CD4-positive, alpha-beta memory T cell (primary cell): ENCODE data around the gene GNAI3. TPM values are rescaled to one million over a fixed set of nuclear protein-coding genes. Genes with fewer than 3 reads are reported as not detected.

Experiments
- CTCF ChIA-PET: fragments of 350-600 bp; sonication (Branson Sonifier 250); formaldehyde crosslinking; loops from one replicate; lab custom pipeline; 2021; ENCODE audit warnings: inconsistent platforms; ENCODE audit not compliant: partially characterized antibody; lab: Charles Lee
- POLR2A ChIA-PET: fragments of 350-600 bp; sonication (Branson Sonifier 250); formaldehyde crosslinking; loops from one replicate; lab custom pipeline; 2021; ENCODE audit not compliant: partially characterized antibody; lab: Charles Lee
- DNase-seq, 5 donors: peaks; one replicate each; pipeline versions ENCODE4 v3.0.0 to v3.0.0-alpha.2; 2020 to 2022; ENCODE audit warnings: mixed read lengths in 1 of 5
- H3K27ac ChIP-seq: one replicate; pipeline ENCODE4 v1.7.0; 2013; ENCODE audit warnings: low read depth, low read length
- H3K27me3 ChIP-seq: 2 replicates; pipeline ENCODE4 v1.7.0; 2013; ENCODE audit warnings: mild to moderate bottlenecking, low read length, moderate library complexity; ENCODE audit not compliant: insufficient read depth
- H3K36me3 ChIP-seq: 2 replicates; pipeline ENCODE4 v1.7.0; 2013; ENCODE audit warnings: mild to moderate bottlenecking, low read length, moderate library complexity; ENCODE audit not compliant: insufficient read depth
- H3K4me1 ChIP-seq: 2 replicates; pipeline ENCODE4 v1.7.0; 2013; ENCODE audit warnings: mild to moderate bottlenecking, low read length, moderate library complexity; ENCODE audit not compliant: insufficient read depth
- H3K4me3 ChIP-seq, 2 donors: one replicate each; pipeline ENCODE4 v1.7.0; 2013; ENCODE audit warnings: low read length in 2 of 2, mild to moderate bottlenecking in 1 of 2
- H3K9me3 ChIP-seq, 2 donors: one replicate each; pipeline ENCODE4 v1.7.0; 2013; ENCODE audit warnings: low read length in 2 of 2, control low read depth in 1 of 2; ENCODE audit not compliant: control insufficient read depth in 1 of 2
- H3K27ac Mint-ChIP-seq, 7 donors: one replicate each; pipeline ENCODE4 v1.8.0; 2020 to 2021; ENCODE audit warnings: mixed read lengths in 7 of 7, mild to moderate bottlenecking in 6 of 7, inconsistent platforms in 3 of 7, moderate library complexity in 3 of 7
- H3K27me3 Mint-ChIP-seq, 2 donors: one replicate each; pipeline ENCODE4 v1.8.0; 2020 to 2021; ENCODE audit warnings: mixed read lengths in 2 of 2
- H3K36me3 Mint-ChIP-seq, 2 donors: one replicate each; pipeline ENCODE4 v1.8.0; 2020 to 2021; ENCODE audit warnings: mixed read lengths in 2 of 2, inconsistent platforms in 1 of 2, mild to moderate bottlenecking in 1 of 2
- H3K4me1 Mint-ChIP-seq, 4 donors: one replicate each; pipeline ENCODE4 v1.8.0; 2020 to 2021; ENCODE audit warnings: mixed read lengths in 4 of 4, mild to moderate bottlenecking in 1 of 4
- H3K4me3 Mint-ChIP-seq, 8 donors: one replicate each; pipeline ENCODE4 v1.8.0; 2020 to 2021; ENCODE audit warnings: mixed read lengths in 8 of 8, mild to moderate bottlenecking in 7 of 8, moderate library complexity in 6 of 8, inconsistent platforms in 3 of 8
- H3K9me3 Mint-ChIP-seq, 8 donors: one replicate each; pipeline ENCODE4 v1.8.0; 2020 to 2021; ENCODE audit warnings: mixed read lengths in 8 of 8, mild to moderate bottlenecking in 5 of 8, inconsistent platforms in 3 of 8, moderate library complexity in 1 of 8
- intact Hi-C: fragments of 100-400 bp; cut with micrococcal nuclease; formaldehyde crosslinking; loops from one replicate; pipeline ENCODE4 v1.15.1; 2023
- polyA plus RNA-seq, 2 donors: library from polyadenylated mRNA; unstranded; fragments of 300-500 nt; fragmentation: Illumina TruSeq; gene quantifications; one replicate each; pipeline ENCODE4 v1.2.3, GENCODE V29; 2021
- total RNA-seq, 2 experiments: library from RNA; stranded (reverse); gene quantifications; one replicate each; pipeline ENCODE4 v1.2.3, GENCODE V29; 2021

GNAI3 gene
- total and polyA plus RNA-seq, 4 experiments from 2014 or later = 7.7 to 11.6 (median 8.9) TPM

DNA sequence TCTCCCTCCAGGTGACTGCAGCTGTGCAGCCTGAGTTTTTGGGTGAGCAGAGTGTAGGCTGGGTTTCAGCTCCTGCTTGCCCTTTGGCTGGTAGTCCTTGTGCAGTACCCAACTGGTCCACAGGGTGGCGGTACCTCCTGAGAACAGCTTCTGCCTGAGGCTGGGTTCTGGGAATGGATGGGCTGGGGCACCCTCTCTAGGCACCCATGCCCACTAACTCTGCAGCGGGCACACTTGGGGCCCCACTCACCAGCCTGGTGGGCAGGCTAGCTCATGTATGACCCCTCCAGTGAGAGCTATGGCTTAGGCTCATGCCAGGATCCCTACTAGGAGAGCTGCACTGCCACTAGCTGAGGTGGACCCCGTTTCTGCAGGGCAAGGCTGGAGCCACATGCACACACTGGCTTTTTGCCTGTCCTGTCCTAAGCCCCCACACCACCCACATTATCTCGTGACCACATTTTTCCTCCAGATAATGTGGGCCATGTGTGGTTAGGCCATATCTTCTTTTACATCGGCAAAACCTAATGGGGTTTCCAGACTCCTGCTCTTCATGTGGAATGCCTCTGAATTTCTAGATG is 92.0 kb downstream of the GNAI3 start:
- POLR2A ChIA-PET = interaction anchor here (0.6 to 6.0 kb wide), 12 partner anchors 15 to 394 kb away, joined by 3 to 41 read pairs (median 4); partner anchors contain the start of genes AHCYL1, AMPD2, GNAI3 and GNAT2
- Histone ChIP-seq H3K36me3 (no peaks in the 10 kb centered on the region), H3K4me3 (no peak overlapping the region), H3K27me3 (no peaks in the 10 kb centered on the region), H3K4me1 (peaks cover 17% of the 10 kb centered on the region), H3K27ac (no peak overlapping the region), H3K9me3 (no peaks in the 10 kb centered on the region)
- Mint-ChIP-seq H3K9me3 (no peaks in the 10 kb centered on the region), H3K27me3 (peaks cover 2% of the 10 kb centered on the region in 2 donors), H3K36me3 (no peaks in the 10 kb centered on the region), H3K4me1 (peaks cover 4 to 19% (median 11%) of the 10 kb centered on the region in 4 donors), H3K4me3 (peak overlapping the region in 1 of 8 donors; percentile 3), H3K27ac (peak overlapping the region in 4 of 7 donors; percentile 8 to 66 (median 59))
- CTCF ChIA-PET = interaction anchor here (0.7 to 20.3 kb wide), 69 partner anchors 9 to 406 kb away, joined by 3 to 394 read pairs (median 4); partner anchors contain the start of genes AHCYL1, AMPD2, CYB561D1 and GNAI3
- intact Hi-C loops = loop anchor here (1.0 to 5.0 kb wide), 3 partner anchors 94 to 822 kb away; partner anchors contain the start of gene CSF1
- DNase-seq = peak; percentile 77 to 85 (median 79)

DNA sequence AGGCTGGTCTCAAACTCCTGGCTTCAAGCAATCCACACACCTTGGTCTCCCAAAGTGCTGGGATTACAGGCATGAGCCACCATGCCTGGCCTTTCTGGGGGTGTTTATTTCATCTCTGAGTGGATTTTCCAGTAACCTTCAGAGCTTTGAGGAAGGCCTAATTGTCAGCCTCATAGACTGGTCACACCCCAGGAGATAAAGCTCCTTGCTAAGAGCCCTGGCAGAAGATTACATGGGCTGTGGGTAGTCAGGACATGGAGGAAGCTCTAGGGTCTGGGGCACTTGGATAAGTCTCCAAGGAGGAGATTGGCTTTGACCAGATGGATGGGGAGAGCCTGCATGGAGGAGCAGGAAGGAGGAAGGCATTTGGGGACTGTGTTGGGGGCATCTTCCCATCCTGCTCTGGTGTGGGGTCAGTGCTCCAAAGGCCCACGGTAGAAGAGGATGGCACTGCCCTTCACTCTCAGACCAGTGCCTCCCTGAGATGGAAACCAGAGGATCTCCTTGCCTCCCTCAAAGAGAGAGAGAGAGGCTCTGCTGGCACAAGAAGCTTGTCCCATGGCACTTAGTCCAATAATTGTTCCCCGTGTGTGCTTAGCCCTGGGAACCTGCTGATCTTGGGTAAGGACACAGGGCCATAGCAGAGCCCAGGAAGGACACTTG is 92.8 kb downstream of the GNAI3 start:
- DNase-seq = peak in 1 of 5 donors; percentile 30
- CTCF ChIA-PET = interaction anchor here (0.7 to 20.3 kb wide), 45 partner anchors 8 to 405 kb away, joined by 3 to 394 read pairs (median 7); partner anchors contain the start of genes AHCYL1, AMPD2, CYB561D1 and GNAI3

DNA sequence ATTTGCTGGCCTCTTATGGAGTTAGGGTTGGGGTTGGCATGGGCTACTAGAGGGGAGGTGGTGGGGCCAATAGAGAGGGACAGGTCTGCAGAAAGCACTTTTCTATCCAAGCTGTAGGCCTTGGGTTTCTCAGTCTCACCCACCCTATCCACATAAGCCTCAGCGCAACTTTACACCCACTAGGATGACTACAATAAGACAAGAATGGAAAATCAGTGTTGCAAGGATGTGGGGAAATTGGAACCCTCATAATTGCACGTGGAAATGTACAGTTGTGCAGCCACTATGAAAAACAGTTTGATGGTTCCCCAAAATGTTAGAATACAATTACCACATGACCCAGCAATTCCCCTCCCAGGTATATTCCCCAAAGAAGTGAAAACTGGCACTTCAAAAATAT is 93.4 kb downstream of the GNAI3 start:
- Mint-ChIP-seq H3K36me3 (no peaks in the 10 kb centered on the region), H3K4me1 (peaks cover 4 to 14% (median 8%) of the 10 kb centered on the region in 4 donors), H3K27ac (no peak overlapping the region), H3K27me3 (peaks cover 2% of the 10 kb centered on the region in 2 donors), H3K4me3 (no peak overlapping the region), H3K9me3 (no peaks in the 10 kb centered on the region)
- CTCF ChIA-PET = interaction anchor here (1.2 to 20.3 kb wide), 16 partner anchors 7 to 343 kb away, joined by 3 to 394 read pairs (median 22); partner anchors contain the start of genes AHCYL1, AMPD2, GNAI3 and GNAT2
- POLR2A ChIA-PET = no interaction called here
- Histone ChIP-seq H3K27me3 (no peaks in the 10 kb centered on the region), H3K4me3 (no peak overlapping the region), H3K36me3 (no peaks in the 10 kb centered on the region), H3K4me1 (peaks cover 14% of the 10 kb centered on the region), H3K27ac (no peak overlapping the region), H3K9me3 (no peaks in the 10 kb centered on the region)
- no peak for DNase-seq
- intact Hi-C loops = loop anchor here (5.0 kb wide), 2 partner anchors 270 to 820 kb away; partner anchors contain the start of gene CSF1

More for the DNA sequence above, 92.8 kb downstream of the GNAI3 start:
- Mint-ChIP-seq H3K4me1 (peaks cover 4 to 14% (median 8%) of the 10 kb centered on the region in 4 donors), H3K27ac (no peak overlapping the region), H3K27me3 (peaks cover 2% of the 10 kb centered on the region in 2 donors), H3K4me3 (no peak overlapping the region), H3K9me3 (no peaks in the 10 kb centered on the region), H3K36me3 (no peaks in the 10 kb centered on the region)
- POLR2A ChIA-PET = interaction anchor here (0.7 to 6.0 kb wide), 9 partner anchors 14 to 343 kb away, joined by 3 to 41 read pairs (median 7); partner anchors contain the start of genes AHCYL1, AMPD2, GNAI3 and GNAT2
- no peak overlapping the region for H3K27ac ChIP-seq
- intact Hi-C loops = loop anchor here (5.0 kb wide), 2 partner anchors 271 to 821 kb away; partner anchors contain the start of gene CSF1
- peaks cover 14% of the 10 kb centered on the region for H3K4me1 ChIP-seq
- no peak overlapping the region for H3K4me3 ChIP-seq
- no peaks in the 10 kb centered on the region for H3K27me3 ChIP-seq
- no peaks in the 10 kb centered on the region for H3K36me3 ChIP-seq
- H3K9me3 ChIP-seq = no peaks in the 10 kb centered on the region

DNA sequence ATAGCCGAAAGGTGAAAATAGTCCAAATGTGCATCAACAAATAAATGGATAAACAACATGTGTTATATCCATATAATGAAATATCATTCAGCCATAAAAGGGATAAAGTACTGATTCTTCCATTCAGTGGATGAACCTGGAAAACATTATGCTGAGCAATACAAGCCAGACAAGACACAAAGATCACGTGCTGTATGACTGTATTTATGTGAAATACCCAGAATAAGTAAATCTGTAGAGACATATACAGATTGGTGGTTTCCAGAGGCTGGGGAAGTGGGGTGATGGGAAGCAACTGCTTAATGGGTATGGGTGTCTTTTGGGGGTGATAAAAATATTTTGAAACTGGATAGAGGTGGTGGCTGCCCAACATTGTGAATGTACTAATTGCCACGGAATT is 94.2 kb downstream of the GNAI3 start:
- H3K4me3 ChIP-seq = no peak overlapping the region
- Mint-ChIP-seq H3K9me3 (no peaks in the 10 kb centered on the region), H3K27ac (peak overlapping the region in 2 of 7 donors; percentile 17 to 47), H3K27me3 (peaks cover 2% of the 10 kb centered on the region in 2 donors), H3K4me1 (peaks cover 4 to 14% (median 8%) of the 10 kb centered on the region in 4 donors), H3K36me3 (no peaks in the 10 kb centered on the region), H3K4me3 (no peak overlapping the region)
- no peak overlapping the region for H3K27ac ChIP-seq
- H3K4me1 ChIP-seq = peaks cover 14% of the 10 kb centered on the region
- no peaks in the 10 kb centered on the region for H3K36me3 ChIP-seq
- DNase-seq = no peak
- no peaks in the 10 kb centered on the region for H3K9me3 ChIP-seq
- ChIA-PET CTCF (interaction anchor here (1.0 to 20.3 kb wide), 12 partner anchors 7 to 342 kb away, joined by 3 to 394 read pairs (median 12); partner anchors contain the start of genes AHCYL1, AMPD2, GNAI3 and GNAT2), POLR2A (interaction anchor here (0.9 to 1.0 kb wide), 2 partner anchors 94 to 342 kb away, joined by 3 to 4 read pairs; partner anchors contain the start of genes AHCYL1 and GNAI3)
- H3K27me3 ChIP-seq = no peaks in the 10 kb centered on the region
- intact Hi-C loops = loop anchor here (1.0 to 5.0 kb wide), 6 partner anchors 94 to 820 kb away; partner anchors contain the start of genes AHCYL1, CSF1 and GNAI3

DNA sequence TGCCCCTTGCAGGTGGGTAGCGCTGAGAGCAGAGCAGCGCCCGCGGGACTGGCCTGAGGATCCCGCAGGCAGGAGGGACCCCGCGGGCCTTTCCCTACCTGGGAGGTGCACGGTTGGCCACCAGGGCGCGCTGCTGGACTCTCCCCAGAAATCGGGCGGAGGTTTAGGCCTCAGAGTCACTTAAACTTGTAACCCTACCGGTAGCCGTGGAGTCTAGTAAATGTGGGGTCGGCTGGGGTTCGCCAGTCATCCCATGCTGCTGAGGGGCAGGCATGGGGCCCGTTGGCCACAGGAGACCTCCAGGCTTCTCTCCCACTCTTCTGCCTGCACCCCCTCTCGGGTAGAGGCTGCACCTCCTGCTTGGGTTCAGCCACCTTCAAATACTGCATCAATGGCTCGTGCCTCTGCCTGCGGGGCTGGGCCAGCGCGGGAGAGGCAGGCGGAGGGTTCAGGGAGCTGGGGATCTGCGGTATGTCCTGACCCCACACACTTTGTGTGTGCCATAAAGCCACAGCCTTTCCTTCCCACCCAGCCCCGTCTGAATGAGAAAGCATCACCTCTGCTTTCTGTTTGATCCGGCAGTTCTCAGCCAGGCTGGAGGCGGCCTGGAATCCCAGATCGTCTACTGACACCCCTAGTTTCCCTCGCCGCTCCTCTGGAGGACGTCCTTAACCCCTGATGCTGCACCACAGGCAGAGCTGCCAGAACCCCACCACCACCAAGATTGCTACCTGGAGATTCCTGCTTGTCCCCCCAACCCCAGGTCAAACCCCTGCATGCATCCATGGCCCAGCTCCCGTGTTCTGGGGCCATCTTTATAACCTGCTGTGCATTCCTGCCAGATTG is 95.2 kb downstream of the GNAI3 start:
- ChIA-PET CTCF (interaction anchor here (0.7 to 20.3 kb wide), 14 partner anchors 8 to 341 kb away, joined by 3 to 394 read pairs (median 4); partner anchors contain the start of genes AHCYL1, GSTM4 and MYBPHL), POLR2A (interaction anchor here (0.9 to 1.2 kb wide), 4 partner anchors 15 to 341 kb away, joined by 3 to 4 read pairs (median 3); partner anchors contain the start of genes AHCYL1 and GNAI3)
- peaks cover 2% of the 10 kb centered on the region in 2 donors for H3K27me3 Mint-ChIP-seq
- H3K4me3 Mint-ChIP-seq = no peak overlapping the region
- H3K36me3 Mint-ChIP-seq = no peaks in the 10 kb centered on the region
- H3K27ac ChIP-seq = no peak overlapping the region
- intact Hi-C loops = loop anchor here (1.0 to 5.0 kb wide), 6 partner anchors 95 to 819 kb away; partner anchors contain the start of genes AHCYL1, CSF1 and GNAI3
- H3K27me3 ChIP-seq = no peaks in the 10 kb centered on the region
- H3K9me3 Mint-ChIP-seq = no peaks in the 10 kb centered on the region
- H3K4me1 ChIP-seq = peaks cover 14% of the 10 kb centered on the region
- no peaks in the 10 kb centered on the region for H3K9me3 ChIP-seq
- no peaks in the 10 kb centered on the region for H3K36me3 ChIP-seq
- H3K4me3 ChIP-seq = no peak overlapping the region
- DNase-seq = peak; percentile 75 to 83 (median 79)
- H3K27ac Mint-ChIP-seq = peak overlapping the region in 1 of 7 donors; percentile 42
- H3K4me1 Mint-ChIP-seq = peaks cover 4 to 14% (median 8%) of the 10 kb centered on the region in 4 donors

DNA sequence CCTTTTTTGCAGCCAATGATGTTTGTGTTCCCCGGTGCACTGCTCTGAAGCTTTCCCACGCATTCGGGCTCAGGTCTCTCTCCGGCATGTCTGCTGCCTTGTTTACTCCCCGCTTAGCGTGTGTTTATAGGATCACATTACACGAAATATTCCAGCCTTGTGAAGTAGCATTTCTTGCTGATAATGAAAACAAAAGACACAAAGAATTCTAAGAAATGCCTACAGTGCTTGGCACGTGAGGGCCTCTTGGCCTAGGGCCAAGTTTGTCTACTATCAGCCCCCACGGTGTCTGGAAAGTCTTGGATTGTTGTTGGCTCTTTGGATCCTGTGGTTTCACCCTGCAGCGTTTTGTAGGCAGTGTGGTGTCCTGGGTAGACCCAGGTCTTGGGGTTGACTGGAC is 96.3 kb downstream of the GNAI3 start:
- H3K27ac ChIP-seq = no peak overlapping the region
- H3K4me3 ChIP-seq = no peak overlapping the region
- H3K4me1 Mint-ChIP-seq = peaks cover 4 to 14% (median 8%) of the 10 kb centered on the region in 4 donors
- no peaks in the 10 kb centered on the region for H3K9me3 Mint-ChIP-seq
- peaks cover 14% of the 10 kb centered on the region for H3K4me1 ChIP-seq
- no peak for DNase-seq
- ChIA-PET CTCF (interaction anchor here (0.6 to 20.3 kb wide), 14 partner anchors 6 to 369 kb away, joined by 3 to 394 read pairs (median 4); partner anchors contain the start of genes AHCYL1 and GSTM4), POLR2A (no interaction called here)
- H3K27me3 Mint-ChIP-seq = peaks cover 2 to 4% of the 10 kb centered on the region in 2 donors
- H3K27me3 ChIP-seq = no peaks in the 10 kb centered on the region
- H3K27ac Mint-ChIP-seq = no peak overlapping the region
- H3K36me3 Mint-ChIP-seq = no peaks in the 10 kb centered on the region
- H3K36me3 ChIP-seq = no peaks in the 10 kb centered on the region
- intact Hi-C loops = loop anchor here (5.0 kb wide), 2 partner anchors 268 to 818 kb away; partner anchors contain the start of gene CSF1
- no peak overlapping the region for H3K4me3 Mint-ChIP-seq
- H3K9me3 ChIP-seq = no peaks in the 10 kb centered on the region
